Mesothelial cell of epicardium (in vitro differentiated cells): ENCODE data around the gene CNKSR3. TPM values are rescaled to one million over a fixed set of nuclear protein-coding genes. Genes with fewer than 3 reads are reported as not detected.

Experiments
- DNase-seq, 2 experiments: peaks; one replicate each; pipeline ENCODE4 v3.0.0; 2021; ENCODE audit warnings: low spot score in 2 of 2; ENCODE audit not compliant: unreplicated experiment in 2 of 2
- H3K27ac Mint-ChIP-seq: 2 replicates; pipeline ENCODE4 v1.8.0; 2021; ENCODE audit warnings: mixed read lengths
- H3K27me3 Mint-ChIP-seq: 2 replicates; pipeline ENCODE4 v1.8.0; 2021; ENCODE audit warnings: low read depth, mixed read lengths
- H3K36me3 Mint-ChIP-seq: 2 replicates; pipeline ENCODE4 v1.8.0; 2021; ENCODE audit warnings: mixed read lengths
- H3K4me1 Mint-ChIP-seq: 2 replicates; pipeline ENCODE4 v1.8.0; 2021; ENCODE audit warnings: mixed read lengths
- H3K4me3 Mint-ChIP-seq: 2 replicates; pipeline ENCODE4 v1.8.0; 2021; ENCODE audit warnings: mild to moderate bottlenecking, moderate library complexity, mixed read lengths
- H3K9me3 Mint-ChIP-seq: 2 replicates; pipeline ENCODE4 v1.8.0; 2021; ENCODE audit warnings: mixed read lengths
- CTCF ChIP-seq: fragments of 200-600 bp; sonication (generic); IDR thresholded peaks from one replicate; pipeline ENCODE4 v1.5.0; 2021; ENCODE audit warnings: antibody characterized with exemption; ENCODE audit not compliant: unreplicated experiment
- total RNA-seq: library from RNA; stranded (reverse); gene quantifications from 3 replicates; pipeline ENCODE4 v1.2.1, GENCODE V29; 2021

Gene CNKSR3
- total RNA-seq, 1 donor from 2014 or later: 13.4 TPM

DNA sequence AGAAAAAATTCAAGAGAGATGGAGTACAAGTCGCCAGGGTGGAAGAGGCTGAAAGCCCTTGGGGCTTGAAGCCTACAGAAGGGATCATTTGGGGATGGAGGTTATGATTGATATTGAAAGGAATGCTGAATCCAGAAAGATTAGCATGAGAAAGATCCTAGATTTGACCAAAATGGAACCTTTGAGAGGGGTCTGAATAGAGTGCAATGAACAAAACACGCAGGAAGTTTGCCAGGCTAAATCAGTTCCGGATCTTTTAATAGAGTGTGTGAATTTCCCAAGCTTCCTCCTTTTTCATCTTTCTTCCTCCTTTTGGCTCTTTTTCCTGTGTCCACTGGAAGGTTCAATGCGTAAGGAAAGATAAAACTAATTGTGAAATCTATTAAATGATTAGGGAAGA is 169.1 kb downstream of the CNKSR3 start:
- Mint-ChIP-seq H3K27me3 (no peaks in the 10 kb centered on the region), H3K36me3 (no peaks in the 10 kb centered on the region), H3K9me3 (peaks cover 1% of the 10 kb centered on the region), H3K27ac (peak overlapping the region; percentile 64), H3K4me1 (peaks cover 36% of the 10 kb centered on the region), H3K4me3 (no peak overlapping the region)
- TF ChIP-seq CTCF: no peak
- no peak for DNase-seq

Other genes with a start within 250 kb of the CNKSR3 start
- gene IPCEF1, start 153.9 kb downstream of the CNKSR3 start, total RNA-seq: 0.76 to 1.5 TPM (median 1.0 TPM) in 3 replicates
- 75.8 to 79.9 TPM (median 76.7 TPM) in 3 replicates for gene SCAF8, start 222.7 kb upstream of the CNKSR3 start, total RNA-seq